HG03558 (cell line): ENCODE measurements around the gene RBX1.
"Not testable (repeated sequence)": the region's sequence is repeated elsewhere in the genome, so short reads cannot be mapped to it uniquely, and the experiment has no call there.

Source experiments
- ATAC-seq: cut with Tn5 transposase; IDR thresholded peaks from one replicate; pipeline ENCODE4 v1.9.1; 2021; ENCODE audit warnings: moderate number of reproducible peaks; ENCODE audit not compliant: unreplicated experiment; ENCODE audit errors: extremely low read depth

The RBX1 gene

DNA sequence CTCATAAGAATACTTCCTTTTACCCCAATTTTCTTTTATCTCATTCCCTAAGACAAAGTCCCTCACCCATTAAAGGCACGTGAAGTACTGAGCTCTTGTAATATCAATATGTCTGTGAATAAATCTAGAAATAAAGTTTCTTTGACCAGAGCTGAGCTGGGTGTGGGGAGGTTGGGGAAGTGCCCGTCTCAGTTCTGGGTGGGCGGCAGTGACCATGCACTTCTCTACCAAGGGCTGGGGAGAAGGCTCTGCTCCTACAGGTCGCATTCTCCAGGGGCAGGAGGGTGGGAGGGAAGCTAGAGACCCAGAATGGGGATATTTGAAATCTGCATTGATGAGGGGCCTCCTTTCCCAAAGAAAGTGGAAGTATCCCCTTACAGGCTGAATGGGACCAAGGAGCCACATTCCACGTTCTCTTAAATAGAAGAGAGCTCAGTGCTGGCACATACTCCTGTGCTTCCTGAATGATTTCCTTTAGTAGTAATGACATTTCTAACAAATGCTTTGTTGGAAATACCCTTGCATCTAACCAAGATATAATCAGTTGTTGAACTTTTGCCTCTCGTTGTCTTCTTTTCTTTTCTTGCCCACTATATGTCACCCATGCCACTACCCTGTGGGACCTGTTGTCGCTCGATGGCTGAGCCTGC lies 16.1 kb downstream of the RBX1 start:
- ATAC-seq: no peak

DNA sequence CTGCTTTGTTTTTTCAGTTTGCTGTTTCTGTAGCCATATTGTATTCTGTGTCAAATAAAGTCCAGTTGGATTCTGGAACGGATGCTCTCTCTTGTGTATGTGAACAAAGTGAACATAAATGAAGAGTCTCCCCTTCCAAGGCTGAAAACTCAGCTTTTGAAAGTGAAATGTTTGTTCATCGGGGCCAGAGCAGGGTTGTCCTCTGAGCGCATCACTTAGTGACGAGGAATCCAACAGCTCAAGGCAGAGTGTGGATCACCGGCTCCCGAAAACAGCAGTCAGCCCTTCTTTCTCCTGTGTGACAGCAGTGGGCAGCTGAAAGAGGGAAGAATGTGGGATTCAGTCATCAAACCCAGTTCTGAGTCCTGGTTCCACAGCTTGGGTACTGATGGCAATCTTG lies 21.4 kb downstream of the RBX1 start:
- ATAC-seq: no peak

DNA sequence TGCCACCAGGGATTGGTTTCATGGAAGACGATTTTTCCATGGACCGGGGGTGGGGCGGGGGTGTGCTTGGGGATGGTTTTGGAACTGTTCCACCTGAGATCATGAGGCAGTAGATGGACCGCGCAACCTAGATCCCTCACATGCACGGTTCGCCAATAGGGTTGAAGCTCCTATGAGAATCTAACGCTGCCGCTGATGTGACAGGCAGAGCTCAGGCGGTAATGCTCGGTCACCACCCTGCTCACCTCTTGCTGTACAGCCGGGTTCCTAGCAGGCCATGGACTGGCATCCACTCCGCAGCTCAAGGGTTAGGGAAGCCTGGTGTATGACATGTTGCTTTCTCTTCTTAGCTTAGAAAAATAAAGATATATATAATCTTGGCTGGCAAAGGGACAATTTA lies 22.0 kb downstream of the RBX1 start:
- no peak for ATAC-seq

DNA sequence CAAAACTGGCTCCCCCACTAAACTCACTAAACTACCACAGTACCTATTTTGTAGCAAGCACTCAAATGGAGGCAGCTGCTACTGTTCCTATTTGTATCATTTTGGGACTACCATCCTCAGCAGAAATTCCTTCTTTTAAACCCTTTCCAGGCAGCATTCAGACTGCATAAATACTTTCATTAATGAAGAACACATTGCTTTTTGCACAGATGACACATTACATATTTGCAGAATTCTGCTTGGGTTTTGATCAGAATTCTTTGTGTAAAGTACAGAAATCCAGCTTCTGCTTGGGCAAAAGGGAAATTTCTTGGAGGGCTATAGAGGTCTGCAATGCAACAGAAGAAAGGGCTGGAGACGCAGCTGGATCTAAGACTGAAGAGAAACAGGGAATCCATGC lies 24.2 kb downstream of the RBX1 start:
- ATAC-seq: no peak

DNA sequence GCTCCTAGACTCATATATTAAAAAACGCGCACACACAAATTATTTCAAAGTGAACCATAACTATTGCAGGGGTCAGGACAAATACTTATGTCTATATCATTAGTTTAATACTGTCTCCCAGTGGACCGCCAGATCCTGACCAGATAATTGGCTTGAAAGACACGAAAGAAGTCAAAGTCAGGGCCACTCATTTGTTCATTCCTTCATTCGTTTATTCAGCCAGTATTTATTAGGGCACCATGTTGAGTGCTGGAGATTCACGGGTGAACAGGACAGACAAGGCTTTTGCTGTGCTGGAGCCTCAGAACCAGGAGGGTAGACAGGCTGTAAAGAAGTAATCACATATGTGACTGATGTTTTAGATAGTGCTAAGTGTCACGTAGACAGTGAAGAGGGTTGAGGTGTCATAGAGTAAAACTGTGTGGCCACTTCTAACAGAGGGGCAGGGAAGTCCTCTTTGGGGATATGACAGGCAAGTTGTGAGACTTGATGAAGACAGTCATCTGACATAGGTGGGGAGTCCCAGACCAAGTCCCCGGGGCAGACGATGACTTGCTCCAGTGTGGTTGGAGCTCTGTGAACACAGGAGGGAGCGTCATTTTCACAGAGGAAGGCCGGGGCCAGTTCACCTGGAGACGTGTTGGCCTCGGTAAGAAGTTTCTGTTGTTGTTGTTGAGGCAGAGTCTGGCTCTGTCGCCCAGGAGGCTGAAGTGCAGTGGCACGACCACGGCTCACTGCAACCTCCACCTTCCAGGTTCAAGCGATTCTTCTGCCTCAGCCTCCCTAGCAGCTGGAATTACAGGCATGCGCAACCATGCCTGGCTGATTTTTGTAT lies 25.9 kb downstream of the RBX1 start:
- no peak for ATAC-seq

DNA sequence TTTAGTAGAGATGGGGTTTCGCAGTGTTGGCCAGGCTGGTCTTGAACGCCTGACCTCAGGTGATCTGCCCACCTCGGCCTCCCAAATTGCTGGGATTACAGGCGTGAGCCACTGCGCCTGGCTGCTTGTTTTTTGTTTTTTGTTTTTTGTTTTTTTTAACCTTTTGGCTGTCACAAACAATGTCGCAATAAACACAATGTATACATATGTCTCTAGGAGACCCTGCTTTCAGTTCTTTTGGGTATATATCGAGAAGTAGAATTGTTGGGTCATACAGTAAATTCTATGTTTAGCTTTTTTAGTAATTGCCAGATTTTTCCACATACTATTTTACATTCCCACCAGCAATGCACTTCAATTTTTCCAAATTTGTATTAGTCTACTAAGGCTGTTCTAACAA lies 28.0 kb downstream of the RBX1 start:
- no peak for ATAC-seq

DNA sequence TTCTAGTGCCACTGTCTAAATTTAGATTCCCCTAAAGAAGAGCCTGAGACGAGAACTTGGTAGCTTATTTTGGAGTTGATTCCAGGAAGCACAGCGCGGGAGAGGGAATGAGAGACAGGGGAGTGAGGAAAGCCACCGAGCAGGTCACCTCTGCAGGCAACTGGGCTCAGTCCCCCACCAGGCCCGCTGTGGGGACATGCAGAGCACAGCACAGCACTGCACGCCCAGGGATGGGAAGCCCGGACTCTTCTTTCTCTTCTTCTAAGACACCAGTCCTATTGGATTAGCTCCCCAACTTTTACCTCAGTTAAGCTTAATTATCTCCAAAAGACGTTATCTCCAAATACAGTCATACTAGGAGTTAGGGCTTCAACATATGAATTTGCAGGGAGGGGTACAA lies 28.7 kb downstream of the RBX1 start:
- ATAC-seq: no peak

DNA sequence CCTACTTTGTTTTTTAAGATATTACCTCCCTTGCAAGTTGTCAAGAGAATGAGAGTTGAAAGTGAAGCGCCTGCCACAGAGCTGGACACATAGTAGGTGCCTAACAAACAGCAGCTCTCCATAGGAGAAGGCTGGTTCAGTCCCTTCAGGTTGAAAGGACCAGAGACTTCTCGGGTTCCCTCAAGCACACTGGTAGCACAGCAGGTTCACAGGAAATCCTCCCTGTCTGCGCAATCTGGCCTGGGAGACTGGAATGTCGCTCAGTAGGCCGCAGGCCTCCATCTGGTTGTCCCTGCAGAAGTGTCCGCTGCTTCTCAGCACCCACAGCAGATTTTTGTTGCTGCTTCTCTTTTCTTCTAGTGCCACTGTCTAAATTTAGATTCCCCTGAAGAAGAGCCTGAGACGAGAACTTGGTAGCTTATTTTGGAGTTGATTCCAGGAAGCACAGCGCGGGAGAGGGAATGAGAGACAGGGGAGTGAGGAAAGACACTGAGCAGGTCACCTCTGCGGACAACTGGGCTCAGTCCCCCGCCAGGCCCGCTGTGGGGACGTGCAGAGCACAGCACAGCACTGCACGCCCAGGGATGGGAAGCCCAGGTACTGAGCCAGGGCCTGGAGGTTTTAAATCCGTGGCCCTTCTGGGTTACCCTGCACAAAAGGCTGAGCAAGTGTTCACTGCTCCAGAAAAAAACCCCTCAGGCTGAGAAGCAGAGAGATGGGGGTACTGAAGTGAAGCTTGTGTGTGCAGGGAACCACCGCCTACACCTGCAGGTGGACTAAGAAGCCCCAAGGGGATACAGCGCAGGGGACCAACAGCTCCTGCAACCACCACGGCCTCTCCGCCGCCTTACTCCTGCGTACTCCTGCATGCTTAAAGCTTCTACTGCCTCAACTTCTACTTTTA lies 31.6 kb downstream of the RBX1 start:
- ATAC-seq: no peak

DNA sequence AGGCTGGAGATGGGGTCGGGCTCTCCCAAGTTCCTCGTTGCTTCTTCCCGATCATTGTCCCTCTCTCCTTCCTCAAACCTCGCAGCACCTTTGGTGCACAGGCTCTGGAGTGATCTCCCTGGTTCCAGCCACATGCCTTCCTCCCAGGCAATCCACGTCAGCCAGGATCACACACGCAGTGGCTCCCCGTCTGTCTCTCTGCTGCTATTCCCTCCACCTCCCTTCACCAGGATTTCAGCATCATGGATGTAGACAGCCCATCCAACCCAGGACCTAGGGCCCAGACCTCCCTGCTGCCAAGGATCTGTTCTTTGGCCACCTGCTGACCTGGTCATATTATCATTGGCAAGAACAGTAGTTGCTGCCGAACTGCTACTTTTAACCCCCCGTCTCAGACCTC lies 40.1 kb downstream of the RBX1 start:
- ATAC-seq: no peak

DNA sequence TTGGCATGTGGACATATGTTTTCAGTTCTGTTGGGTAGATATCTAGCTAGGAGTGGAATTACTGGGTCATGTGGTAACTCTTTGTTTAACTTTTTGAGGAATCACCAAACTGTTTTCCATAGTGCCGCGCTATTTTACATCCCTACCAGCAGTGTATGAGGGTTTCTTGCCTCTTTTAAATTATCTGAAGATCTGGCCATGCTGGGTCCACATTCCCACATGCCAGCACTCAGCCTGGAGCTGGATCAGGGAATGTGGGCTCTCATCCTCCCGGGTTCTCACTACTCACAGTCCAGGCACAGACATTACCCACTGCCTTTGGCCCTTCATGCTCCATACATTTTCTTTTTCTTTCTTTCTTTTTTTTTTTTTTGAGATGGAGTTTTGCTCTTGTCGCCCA lies 44.6 kb downstream of the RBX1 start:
- no peak for ATAC-seq

DNA sequence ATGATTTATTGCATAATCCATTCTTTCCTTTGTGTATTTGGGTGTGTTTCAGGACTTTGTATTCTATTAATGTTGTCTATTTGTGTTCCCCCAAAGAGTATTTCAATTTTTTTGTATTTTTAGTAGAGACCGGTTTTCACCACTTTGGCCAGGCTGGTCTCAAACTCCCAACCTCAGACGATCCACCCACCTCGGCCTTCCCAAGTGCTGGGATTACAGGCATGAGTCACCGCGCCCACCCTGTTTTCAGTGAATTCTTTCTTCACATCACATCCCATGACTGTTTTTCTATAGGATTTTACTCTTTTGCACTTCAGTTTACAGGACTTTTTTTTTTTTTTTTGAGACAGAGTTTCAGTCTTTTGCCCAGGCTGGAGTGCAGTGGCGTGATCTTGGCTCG lies 46.3 kb downstream of the RBX1 start:
- ATAC-seq: no peak

DNA sequence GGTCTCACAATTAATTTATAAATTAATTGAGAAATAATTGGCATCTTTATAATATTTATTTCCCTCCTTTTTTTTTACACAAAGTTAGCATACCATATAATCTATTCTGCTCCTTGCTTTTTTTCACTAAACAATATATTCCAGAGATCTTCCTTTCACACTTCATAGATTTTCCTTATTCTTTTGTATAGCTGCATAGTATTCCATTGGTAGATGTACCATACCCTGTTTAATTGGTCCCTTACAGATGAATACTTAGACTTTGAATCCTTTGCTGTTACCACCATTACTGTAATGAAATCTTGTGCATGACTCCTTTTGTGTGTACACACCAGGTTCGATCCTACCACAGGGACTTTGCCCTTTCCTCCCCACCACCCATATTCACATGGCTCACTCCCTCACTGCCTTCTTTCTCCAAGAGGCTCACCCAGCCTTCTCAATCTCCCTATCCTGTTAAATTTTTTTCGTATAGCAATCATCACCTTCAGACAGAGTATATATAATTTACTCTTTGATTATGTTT lies 48.9 kb downstream of the RBX1 start:
- no peak for ATAC-seq

DNA sequence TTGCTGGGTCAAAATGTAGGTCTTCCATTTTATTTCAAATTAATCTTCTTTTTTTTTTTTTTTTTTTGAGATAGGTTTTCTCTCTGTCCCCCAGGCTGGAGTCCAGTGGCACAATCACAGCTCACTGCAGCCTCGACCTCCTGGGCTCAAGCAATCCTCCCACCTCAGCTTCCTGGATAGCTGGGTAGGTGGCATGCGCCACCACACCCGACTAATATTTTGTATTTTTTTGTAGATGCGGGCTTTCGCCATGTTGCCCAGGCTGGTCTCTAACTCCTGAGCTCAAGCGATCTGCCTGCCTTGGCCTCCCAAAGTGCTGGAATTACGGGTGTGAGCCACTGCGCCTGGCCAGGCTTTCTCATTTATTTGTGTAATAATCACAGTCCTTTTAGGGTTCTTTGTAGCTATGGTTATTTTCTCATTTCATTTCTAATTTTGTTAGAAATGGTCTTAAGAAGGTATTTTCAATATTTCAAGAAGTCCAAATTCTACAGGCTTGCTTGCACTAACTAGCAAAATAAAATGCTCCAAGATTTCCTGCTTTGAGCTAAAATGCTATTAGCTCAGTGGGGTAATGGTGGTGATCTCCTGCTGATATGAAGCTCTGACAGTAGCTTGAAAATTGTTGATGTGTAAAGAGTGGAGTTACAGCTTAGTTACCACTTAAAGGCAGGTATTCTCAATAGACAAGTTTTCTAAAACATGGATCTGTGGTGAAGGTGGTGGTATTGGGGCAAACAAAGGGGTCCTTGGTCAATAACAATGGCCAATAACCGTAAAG lies 50.0 kb downstream of the RBX1 start:
- no peak for ATAC-seq

DNA sequence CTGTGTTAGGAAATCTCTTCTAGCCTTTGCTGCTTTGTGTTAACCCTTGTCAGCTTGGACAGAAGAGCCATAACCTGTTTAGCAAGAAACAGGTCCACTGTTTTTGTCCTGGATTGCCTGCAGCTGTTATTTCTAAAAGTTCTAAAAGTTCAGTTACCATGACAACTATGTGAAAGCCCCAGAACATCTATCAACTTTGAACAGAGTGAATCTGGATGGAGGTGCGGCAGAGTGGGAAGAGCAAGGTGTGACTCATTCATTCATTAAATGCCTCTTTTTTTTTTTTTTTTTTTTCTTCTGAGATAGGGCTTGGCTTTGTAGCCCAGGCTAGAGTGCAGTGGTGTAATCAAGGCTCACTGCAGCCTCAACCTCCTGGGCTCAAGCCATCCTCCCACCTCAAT lies 50.5 kb downstream of the RBX1 start:
- ATAC-seq: no peak

DNA sequence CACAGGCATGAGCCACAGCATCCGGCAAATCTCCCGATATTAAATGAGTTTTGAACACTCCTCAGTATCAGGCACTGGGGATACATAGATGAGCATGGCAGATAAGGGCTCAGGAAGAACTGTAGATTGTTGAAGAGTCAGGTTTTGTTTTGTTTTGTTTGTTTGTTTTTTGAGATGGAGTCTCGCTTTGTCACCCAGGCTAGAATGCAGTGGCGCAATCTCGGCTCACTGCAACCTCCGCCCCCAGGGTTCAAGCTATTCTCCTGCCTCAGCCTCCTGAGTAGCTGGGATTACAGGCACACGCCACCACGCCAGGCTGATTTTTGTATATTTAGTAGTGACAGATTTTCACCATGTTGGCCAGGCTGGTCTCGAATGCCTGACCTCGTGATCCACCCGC lies 51.2 kb downstream of the RBX1 start:
- ATAC-seq: not testable (repeated sequence)

DNA sequence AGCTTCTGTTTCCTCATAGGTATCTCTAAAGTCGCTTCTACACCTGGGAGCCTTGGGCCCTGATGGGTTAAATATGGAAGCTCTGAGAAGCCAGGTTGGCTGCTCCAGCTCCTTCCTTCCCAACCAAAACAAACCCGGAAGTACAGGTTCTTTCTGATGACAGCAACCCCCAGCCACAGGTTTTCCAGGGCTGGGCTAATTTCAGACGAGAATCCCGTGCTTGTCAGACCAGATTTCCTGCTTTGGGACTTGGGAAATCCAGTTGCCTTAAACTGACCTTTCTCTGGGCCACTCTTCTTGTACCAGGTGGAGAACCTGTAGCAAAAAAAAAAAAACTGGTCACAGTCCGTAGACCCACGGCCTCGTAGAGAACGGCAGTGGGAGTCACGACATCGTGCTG lies 51.9 kb downstream of the RBX1 start:
- no peak for ATAC-seq

DNA sequence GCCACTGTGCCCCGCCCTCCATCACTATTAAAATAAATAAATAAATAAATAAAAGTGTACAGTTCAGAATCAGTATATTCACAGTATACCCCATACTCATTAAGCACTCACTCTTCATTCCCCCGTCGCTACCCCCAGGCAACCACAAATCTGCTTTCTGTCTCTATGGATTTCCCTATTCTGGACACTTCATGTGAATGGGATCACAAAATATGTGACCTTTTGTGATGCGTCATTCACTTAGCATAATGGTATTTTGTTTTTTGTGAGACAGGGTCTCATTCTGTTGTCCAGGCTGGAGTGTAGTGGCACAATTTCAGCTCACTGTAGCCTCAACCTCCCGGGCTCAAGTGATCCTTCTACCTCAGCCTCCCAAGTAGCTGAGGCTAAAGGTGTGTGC lies 52.8 kb downstream of the RBX1 start:
- ATAC-seq: no peak

DNA sequence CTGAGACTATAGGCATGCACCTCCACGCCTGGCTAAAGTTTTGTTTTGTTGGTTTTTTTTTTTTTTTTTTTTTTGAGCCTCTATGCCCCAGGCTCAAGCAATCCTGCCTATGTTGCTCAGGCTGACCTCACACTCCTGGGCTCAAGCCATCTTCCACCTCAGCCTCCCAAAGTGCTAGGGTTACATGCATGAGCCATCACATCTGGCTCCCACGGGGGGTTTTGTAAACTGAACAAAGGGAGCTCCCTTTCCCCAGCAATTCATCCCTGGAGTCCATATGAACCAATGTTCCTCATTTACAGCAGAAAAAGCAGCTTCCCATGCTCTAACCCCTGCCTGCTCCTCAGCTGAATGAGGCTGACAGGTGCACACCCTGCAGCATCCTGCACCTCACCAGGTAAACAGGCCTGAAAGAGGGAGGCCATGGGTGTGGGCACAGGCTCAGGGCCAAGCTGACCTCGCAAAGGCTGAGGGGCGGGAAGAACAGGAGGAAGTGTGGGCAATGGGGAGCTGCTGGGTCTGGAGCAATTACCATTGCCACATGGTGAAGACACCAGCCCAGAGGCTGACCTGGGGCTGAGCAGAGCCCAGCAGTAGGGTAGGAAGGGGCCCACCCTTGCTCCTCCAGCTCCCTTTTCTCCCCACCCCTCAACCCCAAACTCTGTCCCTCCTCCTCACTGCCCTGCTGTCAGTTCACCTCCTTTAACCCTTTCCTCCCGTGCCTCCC lies 58.2 kb downstream of the RBX1 start:
- no peak for ATAC-seq

DNA sequence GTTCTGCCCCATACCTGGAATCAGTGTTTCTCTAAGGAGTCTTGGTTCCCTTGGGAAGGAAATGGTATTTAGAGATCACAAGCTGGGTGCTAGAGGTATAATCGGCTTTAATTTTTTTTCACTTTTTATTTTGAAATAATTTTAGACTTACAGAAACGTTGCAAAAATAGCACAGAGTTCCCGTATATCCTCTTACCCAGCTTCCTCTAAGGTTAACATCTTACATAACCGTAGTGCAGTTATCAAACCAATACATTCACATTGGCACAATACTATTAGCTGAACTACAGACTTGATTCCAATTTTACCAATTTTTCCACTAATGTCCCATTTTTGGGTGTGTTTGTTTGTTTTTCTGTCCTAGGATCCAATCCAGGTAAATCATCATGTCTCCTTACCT lies 63.8 kb downstream of the RBX1 start:
- no peak for ATAC-seq
